HG02938 (cell line): ENCODE measurements around the gene RAB11FIP3.

Source experiments
- ATAC-seq: cut with Tn5 transposase; IDR thresholded peaks from one replicate; pipeline ENCODE4 v1.9.1; 2021; ENCODE audit warnings: mild to moderate bottlenecking, moderate library complexity; ENCODE audit not compliant: unreplicated experiment

The RAB11FIP3 gene

DNA sequence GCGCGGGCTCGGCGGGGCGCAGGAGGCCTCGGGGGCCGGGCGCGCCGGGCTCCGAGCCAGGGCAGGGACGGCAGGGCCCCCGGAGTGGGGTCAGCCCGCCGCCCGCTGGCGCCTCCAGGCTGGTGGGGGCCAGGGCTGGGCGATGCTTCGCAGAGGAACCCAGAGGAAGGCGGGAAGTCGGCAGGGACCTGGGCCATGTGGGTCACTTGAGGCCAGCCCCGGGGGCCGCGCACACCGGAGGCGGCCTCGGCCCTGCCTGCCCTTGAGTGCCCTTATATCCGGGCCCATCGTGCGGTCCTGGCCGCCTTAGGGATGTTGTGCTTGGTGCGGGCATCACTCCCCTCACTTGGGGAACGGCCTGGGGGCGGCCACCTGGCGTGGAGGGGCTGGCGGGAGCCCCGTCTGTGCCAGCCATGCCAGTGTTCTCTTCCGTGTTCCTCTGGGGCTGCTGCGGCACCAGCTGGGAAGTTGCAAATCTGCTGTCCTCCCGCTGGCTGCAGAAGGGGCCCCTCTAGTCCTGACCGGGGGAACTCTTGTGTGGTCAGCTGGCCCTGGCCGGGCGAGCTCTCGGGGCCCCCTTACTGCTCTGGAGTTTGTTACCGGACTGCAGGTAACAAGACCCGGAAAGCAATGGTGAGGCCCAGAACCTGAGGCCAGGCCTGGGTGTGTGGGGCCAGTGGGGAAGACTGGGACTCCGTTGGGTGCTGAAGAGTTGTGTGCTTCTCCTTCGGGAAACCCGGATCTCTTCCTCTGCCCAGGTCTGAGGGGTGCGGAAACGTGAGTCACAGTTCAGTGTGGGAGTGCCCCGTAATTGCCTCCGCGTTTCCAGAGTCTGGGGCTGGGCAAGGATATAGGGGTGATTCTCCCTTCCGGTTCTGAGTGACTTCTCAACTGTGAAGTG is 102.9 kb downstream of the RAB11FIP3 start:
- no peak for ATAC-seq

DNA sequence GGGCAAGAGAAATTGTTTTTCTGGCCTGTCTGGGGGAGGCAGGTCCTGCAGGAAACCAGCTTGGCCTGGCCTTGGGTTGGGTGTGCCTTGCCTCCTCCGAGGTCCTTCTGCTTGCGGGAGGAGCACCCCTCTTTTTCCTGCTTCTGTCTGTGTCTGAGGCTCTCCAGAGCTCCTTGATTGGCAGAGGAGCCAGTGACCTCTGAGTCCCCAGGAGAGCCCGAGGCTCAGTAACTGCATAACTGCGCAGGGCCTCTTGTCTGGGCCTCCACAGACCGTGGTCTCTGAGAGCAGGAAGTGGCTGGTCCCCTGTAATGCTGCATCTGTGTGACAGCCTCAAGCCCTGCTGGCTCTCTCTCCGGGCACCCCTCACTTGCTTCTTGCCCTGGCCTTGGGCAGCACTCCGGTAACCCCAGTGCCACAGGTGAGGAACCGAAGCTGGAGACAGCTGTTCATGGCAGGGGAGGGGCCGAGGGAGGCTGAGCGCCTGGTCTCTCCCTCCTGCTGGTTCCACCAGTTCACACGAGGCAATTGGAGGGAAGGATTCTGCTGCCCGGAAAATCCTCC is 103.6 kb downstream of the RAB11FIP3 start:
- no peak for ATAC-seq

DNA sequence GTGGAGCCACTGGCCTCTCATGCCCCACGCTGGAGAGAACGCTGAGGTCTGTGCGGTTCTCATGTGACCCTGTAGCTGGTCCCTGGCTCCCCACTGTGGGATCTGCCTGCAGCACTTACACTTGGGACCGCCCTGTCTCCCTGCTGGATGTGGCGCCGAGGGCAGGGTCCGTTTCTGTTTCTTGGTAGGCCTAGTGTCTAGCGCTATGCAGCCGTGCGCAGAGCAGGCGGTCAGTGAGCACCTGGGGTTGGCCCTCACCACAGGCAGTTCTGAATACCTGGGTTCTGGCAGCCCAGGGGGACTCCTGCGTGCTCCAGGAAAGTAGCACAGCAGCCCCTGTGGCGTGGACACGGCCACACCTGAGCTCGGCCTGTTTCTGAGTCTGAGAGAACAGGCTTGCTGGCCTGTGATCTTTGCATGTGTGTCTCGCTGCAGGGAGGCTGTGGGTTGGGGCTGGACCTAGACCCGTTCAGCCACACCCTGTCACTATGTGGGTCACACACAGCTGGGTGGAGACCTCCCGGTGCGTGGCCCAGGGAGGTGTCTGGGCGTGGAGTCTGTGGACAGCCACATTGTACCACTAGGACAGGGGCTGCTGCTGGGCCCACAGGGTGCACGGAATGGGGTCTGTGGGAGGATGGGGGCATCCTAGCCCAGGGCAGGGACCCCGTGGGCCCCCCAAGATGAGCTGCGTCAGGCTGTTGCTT is 104.8 kb downstream of the RAB11FIP3 start:
- no peak for ATAC-seq

- no peak for ATAC-seq
Observed at GRCh38 chr16:531494-532125, 106.2 kb downstream of the RAB11FIP3 start.

DNA sequence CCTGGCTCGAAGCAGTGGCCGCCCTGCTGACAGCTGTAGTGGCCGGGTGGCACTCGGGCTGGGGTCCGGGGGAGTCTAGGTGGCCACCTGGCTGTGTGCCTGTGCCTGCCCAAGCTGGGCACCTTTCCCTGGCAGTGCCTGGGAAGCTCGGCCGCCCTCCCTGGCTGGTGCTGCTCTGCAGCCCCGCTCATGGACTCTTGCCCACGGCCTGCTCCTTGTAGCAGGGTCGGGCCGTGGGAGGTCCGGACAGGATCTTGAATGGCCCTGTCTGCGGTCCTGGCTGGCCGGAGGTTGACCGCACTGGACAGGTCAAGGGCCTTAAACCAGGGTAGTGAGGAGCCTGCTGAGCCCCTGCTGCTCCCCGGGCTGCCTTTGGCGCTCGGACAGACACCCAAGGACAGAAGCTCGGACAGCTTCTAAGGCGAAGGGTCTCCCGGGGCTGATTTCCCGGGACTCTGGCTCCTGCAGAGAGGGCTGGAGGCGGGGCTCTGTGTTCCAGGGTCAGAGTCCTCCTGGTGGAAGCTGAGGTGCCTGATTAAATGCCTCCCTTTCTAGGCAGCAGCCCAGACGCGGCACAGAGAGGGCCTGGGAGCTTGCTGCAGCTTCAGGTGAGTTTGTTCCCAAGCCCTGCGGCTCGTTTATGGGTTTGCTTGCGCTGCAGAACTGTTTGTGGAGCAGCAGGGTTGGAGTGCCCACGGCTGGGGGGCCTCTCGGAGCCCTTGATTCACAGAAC is 108.1 kb downstream of the RAB11FIP3 start:
- no peak for ATAC-seq

- no peak for ATAC-seq
Observed at GRCh38 chr16:534135-534534, 108.7 kb downstream of the RAB11FIP3 start.

GRCh38 chr16:534856-535445 is 109.5 kb downstream of the RAB11FIP3 start:
- no peak for ATAC-seq

- ATAC-seq = no peak
Observed at GRCh38 chr16:535446-536405, 110.3 kb downstream of the RAB11FIP3 start.

DNA sequence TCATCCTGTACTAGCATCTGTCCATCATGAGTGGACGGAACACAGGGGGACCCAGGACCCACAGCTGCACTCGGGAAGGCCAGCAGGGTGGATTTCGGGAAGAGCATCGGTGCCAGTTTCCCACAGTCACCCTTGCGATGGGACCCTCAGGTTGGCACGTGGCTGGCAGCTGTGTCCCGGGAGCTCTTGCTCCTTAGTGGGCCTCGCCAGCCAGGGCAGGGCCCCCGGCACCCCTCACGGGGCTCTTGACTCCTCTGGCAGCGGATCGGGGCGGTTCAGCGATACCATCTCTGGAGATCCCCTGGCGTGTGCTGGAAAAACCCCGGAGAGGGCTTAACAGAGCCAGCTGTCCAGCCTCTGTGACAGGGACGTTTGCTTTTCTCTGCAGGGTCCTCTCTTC is 111.3 kb downstream of the RAB11FIP3 start:
- ATAC-seq = no peak

- ATAC-seq = no peak
Observed at GRCh38 chr16:537415-538335, 112.2 kb downstream of the RAB11FIP3 start.

DNA sequence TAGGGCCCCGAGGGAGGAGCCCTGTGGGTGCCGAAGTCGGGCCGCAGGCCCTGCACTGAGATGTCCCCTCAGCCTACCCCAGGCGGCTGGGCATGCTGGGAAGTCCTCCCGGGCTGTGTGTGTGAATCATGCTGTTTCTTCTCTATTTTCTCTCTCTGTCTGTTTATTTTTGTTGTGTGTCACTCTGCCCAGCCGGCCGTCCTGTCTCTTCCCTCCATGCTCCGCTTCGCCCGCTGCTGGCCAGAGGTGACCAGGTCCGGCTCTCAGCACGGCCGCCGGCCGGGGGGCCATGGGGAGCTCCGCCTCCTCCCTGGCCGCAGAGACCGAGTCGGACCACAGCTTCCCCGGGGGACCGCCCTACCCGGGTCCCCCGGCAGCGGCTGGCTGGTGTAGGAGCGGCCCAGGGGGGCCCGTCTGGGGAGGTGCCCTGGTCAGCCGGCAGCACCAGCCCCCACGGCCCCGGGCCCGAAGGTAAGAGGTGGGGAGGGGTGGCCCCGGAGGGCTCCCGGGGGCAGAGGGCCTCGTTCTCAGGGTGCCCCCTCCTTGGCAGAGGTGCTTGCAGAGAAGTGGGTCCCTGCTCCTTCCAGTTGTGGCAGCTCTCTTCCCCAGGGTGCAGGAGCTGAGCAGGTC is 114.6 kb downstream of the RAB11FIP3 start:
- no peak for ATAC-seq

DNA sequence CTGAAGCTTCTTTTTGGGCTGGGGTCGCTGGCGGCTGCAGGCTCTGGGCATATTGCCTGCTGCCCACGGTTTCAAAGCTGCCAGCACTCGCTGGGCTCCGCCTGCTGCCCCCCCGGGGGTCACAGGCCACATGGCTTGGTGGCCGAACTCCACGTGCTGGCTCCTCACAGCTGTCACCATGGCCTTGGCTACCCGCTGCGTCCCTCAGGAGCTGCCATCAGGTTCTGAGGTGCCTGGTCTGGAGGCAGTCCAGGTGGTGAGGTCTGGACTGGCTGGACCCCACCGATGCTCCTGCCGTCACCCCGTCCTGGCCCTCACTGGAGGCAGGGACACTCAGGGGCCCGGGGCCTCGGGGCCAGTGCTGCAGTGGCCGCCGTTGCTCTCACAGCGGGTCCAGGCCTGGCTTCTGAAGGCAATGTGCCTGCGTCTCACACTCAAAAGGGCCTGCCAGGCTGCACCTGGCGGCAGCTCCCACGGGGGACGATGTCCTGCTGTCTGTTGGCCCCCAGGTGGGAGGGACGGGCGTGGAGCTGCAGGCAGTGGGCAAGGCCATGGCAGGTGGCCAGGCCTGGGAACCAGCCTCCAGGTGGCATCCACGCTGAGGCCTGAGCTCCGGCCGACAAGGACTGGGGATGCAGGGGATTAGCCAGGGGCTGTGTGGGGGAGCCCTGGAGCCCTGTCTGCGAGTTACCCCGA is 115.3 kb downstream of the RAB11FIP3 start:
- ATAC-seq = no peak

DNA sequence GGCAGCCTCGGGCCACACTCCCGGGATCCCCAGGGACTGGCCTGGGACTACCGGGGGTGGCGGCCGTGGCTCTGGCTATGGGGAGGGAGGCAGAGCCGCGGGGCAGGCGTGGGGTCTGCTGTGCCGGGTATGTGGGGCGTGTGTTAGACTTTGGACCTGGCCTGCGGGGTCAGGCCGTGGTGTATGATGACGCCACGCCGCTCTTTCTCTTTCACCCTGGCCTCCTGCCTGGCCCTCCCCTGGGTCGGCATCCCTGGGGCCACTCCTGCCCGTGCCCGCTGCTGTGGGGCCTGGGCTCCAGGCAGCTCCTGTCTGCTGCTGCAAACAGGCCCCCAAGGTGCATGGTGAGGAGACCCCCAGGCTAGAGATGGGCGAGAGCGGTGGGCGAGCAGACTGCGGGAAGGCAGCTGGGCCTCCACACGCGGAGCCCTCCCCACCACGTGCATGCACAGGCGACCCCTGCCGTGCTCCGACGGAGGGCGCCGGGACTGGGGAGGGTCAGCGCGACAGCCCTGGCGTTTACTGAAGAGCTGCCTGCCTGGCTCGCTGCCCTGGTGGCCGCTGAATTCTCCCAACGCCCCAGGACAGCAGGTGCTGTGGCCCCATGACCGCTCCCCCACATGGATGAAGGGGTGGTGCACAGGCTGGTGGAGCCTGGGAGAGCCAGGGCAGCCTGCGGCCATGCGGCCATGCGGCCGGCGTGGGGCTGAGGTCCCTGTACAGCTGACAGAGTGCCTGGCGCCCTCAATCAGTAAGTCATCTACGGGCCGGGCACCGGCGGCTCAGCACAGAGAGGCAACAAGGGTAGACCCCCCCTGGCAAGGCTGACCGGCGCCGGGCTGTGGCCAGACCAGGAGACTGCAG is 118.1 kb downstream of the RAB11FIP3 start:
- ATAC-seq = no peak

- ATAC-seq = no peak
Observed at GRCh38 chr16:544517-544916, 119.1 kb downstream of the RAB11FIP3 start.

DNA sequence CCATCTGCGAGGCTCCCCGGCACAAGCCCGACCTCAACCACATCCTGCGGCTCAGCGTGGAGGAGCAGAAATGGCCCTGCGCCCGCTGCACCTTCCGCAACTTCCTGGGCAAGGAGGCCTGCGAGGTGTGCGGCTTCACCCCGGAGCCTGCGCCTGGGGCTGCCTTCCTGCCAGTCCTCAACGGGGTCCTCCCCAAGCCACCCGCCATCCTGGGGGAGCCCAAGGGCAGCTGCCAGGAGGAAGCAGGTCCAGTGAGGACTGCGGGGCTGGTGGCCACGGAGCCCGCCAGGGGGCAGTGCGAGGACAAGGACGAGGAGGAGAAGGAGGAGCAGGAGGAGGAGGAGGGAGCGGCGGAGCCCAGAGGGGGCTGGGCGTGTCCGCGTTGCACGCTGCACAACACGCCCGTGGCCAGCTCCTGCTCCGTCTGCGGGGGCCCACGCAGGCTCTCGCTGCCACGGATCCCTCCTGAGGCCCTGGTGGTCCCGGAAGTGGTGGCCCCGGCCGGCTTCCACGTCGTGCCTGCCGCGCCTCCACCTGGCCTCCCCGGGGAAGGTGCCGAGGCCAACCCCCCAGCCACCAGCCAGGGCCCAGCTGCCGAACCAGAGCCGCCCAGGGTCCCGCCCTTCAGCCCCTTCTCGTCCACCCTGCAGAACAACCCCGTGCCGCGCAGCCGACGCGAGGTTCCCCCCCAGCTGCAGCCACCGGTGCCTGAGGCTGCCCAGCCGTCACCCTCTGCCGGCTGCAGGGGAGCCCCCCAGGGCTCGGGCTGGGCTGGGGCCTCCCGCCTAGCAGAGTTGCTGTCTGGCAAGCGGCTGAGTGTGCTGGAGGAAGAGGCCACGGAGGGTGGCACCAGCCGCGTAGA is 121.7 kb downstream of the RAB11FIP3 start:
- ATAC-seq = no peak
